IPS DF 6.9 (cell line): ENCODE data around the gene PMAIP1.

Experiments
- DNase-seq: peaks from one replicate; pipeline ENCODE4 v3.0.0-alpha.2; 2013; ENCODE audit warnings: low read depth, low spot score
- H3K27ac ChIP-seq: one replicate; pipeline ENCODE4 v1.5.1; 2013; ENCODE audit warnings: low read length, control low read depth
- H3K27me3 ChIP-seq: 2 replicates; pipeline ENCODE4 v1.6.1; 2013; ENCODE audit warnings: mild to moderate bottlenecking, low read length; ENCODE audit not compliant: control insufficient read depth, insufficient read depth
- H3K36me3 ChIP-seq: 2 replicates; pipeline ENCODE4 v1.6.1; 2013; ENCODE audit warnings: low read length; ENCODE audit not compliant: control insufficient read depth, insufficient read depth
- H3K4me1 ChIP-seq: 2 replicates; pipeline ENCODE4 v1.6.1; 2013; ENCODE audit warnings: low read length; ENCODE audit not compliant: control insufficient read depth, insufficient read depth
- H3K4me3 ChIP-seq: 2 replicates; pipeline ENCODE4 v1.5.1; 2013; ENCODE audit warnings: mild to moderate bottlenecking, low read length
- H3K9me3 ChIP-seq: 2 replicates; pipeline ENCODE4 v1.6.1; 2013; ENCODE audit warnings: low read length, inconsistent platforms; ENCODE audit not compliant: control insufficient read depth, insufficient read depth
- WGBS: extraction: QIAGEN DNeasy Blood & Tissue Kit; methylation state at CpG from one replicate; pipeline ENCODE4 v1.1.7; 2013; ENCODE audit warnings: mixed read lengths, missing lambda C conversion rate; ENCODE audit not compliant: insufficient read length, insufficient coverage; 5-methylcytosine and 5-hydroxymethylcytosine counted together

PMAIP1 gene

DNA sequence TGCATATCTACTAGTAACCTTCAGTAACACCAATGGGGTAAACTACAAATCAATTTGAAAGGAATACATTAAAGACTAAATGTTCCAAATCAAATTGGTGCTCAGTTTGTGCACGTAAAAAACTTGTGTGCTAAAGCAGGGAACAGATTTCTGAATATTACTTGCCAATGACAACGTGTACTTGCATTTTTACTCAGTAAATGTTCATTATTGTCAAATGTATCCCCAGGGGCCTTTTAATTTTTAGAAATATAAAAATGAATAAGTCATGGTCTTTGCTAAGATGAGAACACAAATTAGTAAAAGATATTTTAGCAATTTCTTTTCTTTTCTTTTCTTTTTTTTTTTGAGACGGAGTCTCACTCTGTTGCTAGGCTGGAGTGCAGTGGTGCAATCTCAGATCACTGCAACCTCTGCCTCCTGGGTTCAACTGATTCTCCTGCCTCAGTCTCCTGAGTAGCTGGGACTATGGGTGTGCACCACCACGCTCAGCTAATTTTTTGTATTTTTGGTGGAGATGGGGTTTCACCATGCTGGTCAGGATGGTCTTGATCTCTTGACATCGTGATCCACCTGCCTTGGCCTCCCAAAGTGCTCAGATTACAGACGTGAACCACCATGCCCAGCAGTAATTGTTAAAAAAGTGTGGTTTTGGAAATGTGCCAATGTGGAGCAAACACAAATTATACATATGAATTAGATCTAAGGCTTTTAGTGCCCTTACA is 52.6 kb downstream of the PMAIP1 start:
- Histone ChIP-seq H3K9me3 (no peaks in the 10 kb centered on the region), H3K36me3 (no peaks in the 10 kb centered on the region), H3K4me3 (no peak overlapping the region), H3K27me3 (no peaks in the 10 kb centered on the region), H3K27ac (no peak overlapping the region), H3K4me1 (no peaks in the 10 kb centered on the region)
- WGBS, result no CpG with 5 or more reads among the region's 6 CpGs
- no peak for DNase-seq
